Iris pigment epithelial cell (primary cell): ENCODE results near the gene PRKRIP1.
"Not testable (repeated sequence)": the region's sequence is repeated elsewhere in the genome, so short reads cannot be mapped to it uniquely, and the experiment has no call there.

Source experiments
- DNase-seq: peaks from one replicate; pipeline ENCODE4 v3.0.0-alpha.2; 2011; ENCODE audit warnings: low read depth

PRKRIP1 gene

DNA sequence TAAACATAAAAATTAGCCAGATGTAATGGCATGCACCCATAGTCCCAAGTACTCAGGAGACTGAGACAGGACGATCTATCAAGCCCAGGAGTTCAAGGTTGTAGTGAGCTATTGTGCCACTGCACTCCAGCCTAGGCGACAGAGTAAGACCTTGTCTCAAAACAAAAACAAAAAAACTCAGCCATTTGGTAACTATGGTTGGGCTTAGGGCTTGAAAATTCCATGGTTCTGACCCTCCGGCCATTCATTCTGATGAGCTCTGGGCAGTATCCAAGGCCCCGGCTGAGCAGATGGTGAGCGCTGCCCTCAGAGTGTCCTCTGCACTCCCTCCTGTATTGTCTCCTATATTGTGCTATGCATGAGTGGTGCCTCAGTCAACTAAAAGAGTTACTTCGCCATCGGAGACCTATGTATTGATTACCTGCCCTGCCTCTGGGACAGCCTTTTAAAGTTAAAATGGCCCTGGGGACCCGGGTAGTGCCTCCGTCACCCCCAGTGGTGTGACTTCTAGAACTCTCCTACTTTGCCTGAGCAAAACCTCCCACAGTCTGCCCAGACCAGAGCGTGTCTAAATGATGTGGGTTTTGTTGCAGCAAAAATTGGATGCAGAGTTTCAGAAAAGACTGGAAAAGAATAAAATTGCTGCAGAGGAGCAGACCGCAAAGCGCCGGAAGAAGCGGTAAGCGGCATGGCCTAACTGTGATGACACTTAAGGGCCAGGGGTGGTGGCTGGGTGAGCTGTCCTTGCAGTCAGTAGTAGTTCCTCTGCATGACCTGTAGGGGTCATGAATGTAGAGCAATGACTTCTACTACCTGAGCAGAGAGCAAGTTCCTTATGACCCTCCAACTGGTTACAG lies 8.1 kb downstream of the PRKRIP1 start:
- DNase-seq, result peak; percentile 53

DNA sequence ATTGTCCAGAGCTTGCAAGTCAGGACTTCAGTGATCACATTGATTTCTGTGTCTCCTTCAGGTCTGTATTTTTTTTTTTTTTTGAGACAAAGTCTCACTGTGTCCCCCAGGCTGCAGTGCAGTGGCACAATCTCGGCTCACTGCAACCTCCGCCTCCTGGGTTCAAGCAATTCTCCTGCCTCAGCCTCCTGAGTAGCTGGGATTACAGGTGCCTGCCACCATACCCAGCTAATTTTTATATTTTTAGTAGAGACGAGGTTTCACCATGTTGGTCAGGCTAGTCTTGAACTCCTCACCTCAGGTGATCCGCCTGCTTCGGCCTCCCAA lies 8.7 kb downstream of the PRKRIP1 start:
- not testable (repeated sequence) for DNase-seq

DNA sequence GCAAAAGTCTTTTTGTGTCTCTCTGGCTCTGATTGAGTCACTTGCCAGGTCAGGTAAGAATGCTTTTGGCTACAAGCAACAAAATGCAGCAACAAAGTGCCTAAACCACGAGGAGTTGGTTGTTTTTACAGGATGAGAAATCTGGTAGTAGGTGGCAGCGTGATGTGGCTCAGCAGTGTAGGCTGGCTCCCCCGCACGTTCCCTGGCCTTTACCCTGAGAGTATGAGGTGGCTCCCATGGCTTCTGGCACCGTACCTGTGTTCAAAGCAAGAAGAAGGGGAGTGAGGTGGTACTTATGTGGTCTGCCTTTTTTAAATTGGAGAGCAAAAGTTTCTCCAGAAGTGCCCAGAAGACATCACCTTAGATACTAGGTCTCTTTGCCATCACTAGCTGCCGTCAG lies 11.7 kb downstream of the PRKRIP1 start:
- DNase-seq, result no peak

DNA sequence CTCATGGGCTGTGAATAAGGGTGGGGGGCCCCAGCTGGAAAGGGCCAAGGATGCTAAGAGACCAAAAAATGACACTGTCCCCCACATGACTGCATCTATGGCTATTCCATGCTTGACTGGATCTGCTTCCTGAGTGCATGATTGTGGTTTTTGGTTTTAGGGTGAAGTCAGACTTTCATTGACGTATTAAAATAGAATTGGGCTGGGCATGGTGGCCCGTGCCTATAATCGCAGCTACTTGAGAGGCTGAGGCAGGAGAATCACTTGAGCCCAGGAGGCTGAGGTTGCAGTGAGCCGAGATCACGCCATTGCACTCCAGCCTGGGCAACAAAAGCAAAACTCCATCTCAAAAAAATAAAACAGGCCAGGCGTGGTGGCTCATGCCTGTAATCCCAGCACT lies 12.4 kb downstream of the PRKRIP1 start:
- DNase-seq, result not testable (repeated sequence)

DNA sequence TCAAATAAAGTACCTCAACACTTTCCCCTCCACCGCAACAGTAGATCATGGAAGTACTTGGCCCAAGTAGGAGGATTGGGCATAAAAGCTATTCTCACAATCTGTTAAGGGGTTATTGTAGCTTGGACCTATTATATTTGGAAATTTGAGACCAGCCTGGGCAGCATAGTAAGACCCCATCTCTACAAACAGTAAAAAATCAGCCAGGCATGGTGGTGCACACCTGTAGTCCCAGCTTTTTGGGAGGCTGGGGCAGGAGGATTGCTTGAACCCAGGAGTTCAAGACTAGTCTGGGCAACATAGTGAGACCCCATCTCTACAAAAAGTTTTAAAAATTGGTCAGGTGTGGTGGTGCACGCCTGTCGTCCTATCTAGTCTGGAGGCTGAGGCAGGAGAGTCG lies 13.2 kb downstream of the PRKRIP1 start:
- no peak for DNase-seq

DNA sequence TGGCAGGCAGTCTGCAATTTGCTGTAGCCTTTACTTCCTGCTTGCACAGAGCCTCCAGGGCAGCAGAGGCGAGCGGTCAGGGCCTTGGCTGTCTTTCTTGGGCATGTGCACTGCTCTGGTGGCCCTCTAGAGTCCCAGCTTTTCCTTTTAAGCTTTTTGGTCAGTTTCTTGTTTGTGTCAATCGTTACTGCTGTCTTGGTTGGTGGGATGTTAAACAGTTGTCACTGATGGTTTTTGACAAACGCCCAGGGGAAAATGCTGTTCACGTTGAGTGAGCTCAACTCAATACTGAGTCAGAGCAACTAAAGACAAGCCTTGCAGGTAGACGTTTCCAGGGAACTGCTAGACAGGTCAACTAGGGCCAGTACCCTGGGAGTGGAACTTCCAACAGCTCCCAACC lies 14.0 kb downstream of the PRKRIP1 start:
- DNase-seq, result no peak

DNA sequence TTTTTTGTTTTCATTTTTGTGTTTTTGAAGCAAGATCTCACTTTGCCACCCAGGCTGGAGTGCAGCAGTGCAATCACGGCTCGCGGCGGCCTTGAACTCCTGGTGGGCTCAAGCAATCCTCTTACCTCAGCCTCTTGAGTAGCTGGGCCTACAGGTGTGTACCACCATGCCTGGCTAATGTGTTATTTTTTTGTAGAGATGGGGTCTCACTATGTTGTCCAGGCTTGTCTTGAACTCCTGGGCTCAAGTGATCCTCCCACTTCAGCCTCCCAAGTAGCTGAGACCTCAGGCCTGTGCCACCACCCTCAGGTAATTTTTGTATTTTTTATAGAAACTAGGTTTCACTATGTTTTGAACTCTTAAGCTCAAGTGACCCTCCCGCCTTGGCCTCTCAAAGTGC lies 14.8 kb downstream of the PRKRIP1 start:
- DNase-seq, result no peak

DNA sequence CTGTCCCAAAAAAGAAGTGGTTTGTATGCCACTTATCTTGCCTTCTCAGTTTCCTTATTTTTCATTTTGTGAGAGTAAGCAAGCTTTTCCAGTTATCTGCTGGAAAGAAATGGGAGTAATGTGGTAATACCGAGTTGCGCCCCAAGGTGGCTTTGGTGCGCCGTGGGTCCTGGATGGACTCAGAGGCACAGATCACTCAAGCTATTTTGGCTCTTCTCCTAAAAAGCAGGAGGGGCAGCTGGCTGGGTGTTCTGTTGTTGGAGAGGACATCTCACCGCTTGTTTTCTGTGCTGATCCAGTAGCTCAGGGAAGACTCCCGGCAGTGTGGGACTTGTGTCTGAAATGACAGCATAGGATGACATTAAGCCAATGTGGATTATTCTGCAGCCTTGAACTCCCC lies 16.4 kb downstream of the PRKRIP1 start:
- DNase-seq, result peak; percentile 39

DNA sequence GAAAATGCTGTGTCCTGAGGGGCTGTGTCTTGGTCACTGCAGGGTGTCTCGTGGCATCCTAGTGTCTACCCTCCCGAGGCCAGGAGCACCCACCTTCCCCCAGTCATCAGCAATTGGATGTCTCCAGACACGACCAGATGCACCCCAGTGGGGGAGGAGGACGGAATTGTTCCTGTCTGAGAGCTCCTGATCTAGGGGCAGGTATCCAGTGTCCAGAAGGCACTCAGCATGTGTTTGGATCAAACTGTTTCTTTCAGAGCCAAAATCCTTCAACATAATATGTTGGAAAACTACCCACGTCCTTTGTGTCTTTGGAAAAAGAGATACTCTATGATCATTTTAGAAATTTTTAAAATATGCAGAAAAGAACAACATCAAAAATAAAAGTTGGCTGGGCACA lies 16.9 kb downstream of the PRKRIP1 start:
- DNase-seq, result no peak

DNA sequence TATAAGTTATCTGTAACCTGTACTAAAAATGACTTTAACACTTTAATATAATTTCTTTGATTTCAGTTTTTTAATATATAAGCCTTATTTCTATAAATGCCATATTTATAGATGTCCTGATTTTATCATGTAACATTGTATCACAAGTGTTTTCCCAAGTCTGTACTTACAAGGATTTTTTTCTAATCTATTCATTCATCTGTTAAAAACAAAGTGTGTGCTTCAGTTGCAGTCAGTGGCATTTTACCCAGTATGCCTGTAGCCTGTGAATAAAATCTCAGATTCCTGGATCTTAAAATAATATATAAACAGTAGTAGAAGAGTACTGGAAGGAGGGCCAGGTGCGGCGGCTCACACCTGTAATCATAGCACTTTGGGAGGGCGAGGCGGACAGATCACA lies 17.4 kb downstream of the PRKRIP1 start:
- no peak for DNase-seq

DNA sequence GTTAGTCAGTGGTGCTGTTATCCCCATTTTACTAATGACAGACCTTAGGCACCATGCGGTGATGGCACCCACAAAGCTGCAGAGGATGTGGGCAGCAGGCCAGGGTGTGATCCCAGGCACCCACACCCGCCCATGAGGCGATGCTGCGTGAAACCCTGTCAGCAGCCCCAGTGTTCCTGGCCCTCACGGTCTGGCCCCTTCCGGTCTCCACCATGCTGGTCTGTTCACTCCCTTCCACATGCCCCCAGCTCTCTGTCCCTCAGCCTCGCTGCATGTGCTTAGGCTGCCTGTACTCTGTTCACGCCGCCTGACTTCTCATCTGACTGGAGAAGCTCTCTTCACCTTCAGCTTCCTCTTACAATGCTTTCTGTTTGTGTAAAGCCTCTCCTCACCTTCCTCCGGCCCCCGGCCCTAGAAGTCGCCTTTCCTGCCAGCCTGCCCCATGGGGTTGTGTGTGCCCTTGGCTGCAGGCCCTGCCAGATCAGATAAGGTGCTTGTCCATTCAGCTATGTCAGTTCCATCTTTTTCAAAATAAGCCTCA lies 19.6 kb downstream of the PRKRIP1 start:
- DNase-seq, result no peak

DNA sequence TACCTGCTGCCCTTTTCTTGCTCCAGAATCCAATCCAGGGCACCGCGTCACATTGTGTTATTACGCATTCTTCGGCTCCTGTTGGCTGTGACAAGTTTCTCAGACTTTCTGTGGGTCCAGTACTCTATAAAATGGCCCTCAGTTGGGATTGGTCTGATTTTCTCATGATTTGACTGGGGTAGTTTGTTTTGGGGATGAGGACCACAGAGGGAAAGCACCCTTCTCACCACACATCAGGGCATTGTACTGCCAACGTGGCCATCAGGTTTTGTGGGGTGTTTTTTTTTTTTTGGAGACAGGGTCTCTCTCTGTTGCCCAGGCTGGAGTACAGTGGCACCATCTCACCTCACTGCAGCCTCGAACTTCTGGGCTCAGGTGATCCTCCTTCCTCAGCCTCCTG lies 20.2 kb downstream of the PRKRIP1 start:
- DNase-seq, result no peak

DNA sequence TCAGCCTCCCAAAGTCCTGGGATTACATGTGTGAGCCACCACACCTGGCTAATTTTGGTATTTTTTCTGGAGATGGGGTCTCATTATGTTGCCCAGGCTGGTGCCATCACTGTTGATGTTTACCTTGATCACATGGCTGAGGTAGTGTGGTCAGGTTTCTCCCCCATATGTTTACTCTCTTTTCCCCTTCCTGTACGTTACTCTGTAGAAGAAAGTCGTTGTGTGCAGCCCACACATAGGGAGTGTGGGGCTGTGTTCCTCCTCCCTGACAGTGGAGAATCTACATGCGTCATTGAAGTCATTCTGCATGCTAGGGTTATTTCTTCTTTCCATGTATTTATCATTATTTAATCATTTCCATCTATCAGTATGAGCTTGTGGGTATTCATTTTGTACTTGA lies 20.9 kb downstream of the PRKRIP1 start:
- DNase-seq, result no peak

DNA sequence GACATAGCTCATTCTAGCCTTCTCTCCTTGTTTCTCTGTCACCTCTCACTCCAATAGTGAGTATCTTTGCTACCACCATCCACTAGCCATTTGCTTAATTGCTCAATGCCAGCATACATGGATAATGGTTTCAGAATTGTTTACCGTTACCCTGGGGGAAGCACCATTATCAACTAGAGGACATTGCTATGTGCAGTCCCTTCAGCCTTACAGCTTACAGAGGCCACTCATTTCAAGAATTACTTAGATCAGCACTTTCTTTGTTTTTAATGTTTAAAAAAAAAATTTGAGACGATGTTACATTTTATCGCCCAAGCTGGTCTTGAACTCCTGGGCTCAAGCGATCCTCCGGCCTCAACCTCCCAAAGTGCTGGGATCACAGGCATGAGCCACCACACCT lies 22.4 kb downstream of the PRKRIP1 start:
- DNase-seq, result no peak

DNA sequence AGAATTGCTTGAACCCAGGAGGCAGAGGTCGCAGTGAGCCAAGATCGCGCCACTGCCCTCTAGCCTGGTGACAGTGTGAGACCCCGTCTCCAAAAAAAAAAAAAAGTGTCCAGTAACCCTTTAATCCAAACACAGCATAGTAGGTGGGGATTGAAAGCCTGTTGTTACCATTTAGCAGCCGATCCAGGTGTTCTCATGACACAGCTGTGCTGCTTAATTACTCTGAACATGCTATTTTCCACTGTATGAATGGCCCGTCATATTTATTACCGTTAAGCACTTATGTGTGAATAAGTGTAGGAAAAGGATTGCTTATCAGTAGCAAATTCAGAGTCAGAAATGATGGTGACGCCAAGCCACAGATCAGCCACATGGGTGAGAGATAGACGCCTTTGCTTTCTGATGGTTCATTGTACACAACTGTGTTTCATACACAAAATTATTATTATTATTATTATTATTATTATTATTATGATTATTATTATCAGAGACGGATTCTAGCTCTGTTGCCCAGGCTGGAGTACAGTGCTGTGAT lies 25.6 kb downstream of the PRKRIP1 start:
- DNase-seq, result no peak

DNA sequence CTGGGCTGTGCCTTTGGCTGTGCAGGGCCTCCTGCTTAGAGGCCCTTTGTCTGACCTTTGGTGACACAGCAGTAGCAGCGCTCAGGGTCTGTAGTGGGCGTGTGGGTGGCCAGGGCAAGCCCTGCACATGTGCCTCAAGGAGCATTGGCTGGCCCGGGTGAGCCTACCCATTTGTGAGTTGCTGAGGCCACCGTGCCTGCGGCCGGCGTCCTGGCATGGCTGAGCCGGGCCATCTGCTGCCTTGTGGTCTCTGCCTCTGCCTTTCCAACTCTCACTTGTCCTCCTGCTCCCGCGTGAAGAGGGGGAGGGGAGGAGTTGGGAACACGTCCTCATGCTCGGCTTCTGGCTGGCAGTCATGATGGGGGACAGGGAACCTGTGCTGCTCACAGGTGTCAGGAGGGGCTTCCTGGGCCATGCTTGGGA lies 28.0 kb downstream of the PRKRIP1 start:
- DNase-seq, result no peak

DNA sequence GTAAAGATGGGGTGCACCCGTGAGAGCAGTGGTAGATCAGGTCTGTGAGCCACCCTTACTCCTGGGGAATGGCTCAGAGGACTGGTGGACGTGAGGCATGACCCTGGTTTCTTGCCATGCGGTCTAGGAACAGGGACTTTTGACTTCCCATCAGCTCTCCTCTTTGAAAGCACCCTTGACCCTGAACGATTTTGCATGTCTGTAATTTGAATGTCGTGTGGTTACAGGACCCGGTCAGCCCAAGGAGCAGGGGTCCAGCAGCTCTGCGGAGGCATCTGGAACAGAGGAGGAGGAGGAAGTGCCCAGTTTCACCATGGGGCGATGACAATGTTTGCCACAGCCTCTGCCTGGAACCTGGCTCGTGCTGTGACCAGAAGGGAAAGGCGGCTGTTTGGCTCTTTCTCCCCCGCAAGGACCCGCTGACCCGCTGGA lies 28.6 kb downstream of the PRKRIP1 start:
- no peak for DNase-seq

DNA sequence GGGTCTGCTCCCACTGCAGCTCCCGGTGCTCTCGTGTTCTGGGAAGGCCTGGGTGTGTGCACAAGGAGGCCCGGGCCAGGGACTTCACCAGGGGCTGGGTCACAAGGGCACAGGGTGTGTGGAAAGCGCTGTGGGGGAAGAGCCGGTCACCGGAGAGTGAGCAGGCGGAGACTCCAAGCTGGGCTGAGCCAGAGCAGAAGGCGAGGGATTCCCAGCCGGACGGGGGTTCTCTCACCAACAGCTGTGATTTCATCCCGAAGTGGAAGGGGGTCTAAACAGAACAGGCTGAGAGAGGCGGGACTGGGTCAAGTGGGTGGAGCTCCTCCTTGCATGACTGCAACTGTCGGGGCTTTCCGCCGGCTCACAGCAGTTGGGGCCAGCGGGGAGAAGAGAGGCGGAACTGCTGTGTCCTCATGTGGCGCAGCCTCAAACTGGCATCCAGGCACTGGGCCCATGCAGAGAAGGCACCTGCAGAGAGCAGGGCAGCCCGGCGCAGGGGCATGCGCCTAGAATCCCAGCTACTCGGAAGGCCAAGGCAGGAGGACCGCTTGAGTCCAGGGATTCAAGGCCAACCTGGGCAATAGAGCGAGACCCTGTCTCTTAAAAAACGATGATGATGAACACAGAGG lies 29.6 kb downstream of the PRKRIP1 start:
- DNase-seq, result no peak

DNA sequence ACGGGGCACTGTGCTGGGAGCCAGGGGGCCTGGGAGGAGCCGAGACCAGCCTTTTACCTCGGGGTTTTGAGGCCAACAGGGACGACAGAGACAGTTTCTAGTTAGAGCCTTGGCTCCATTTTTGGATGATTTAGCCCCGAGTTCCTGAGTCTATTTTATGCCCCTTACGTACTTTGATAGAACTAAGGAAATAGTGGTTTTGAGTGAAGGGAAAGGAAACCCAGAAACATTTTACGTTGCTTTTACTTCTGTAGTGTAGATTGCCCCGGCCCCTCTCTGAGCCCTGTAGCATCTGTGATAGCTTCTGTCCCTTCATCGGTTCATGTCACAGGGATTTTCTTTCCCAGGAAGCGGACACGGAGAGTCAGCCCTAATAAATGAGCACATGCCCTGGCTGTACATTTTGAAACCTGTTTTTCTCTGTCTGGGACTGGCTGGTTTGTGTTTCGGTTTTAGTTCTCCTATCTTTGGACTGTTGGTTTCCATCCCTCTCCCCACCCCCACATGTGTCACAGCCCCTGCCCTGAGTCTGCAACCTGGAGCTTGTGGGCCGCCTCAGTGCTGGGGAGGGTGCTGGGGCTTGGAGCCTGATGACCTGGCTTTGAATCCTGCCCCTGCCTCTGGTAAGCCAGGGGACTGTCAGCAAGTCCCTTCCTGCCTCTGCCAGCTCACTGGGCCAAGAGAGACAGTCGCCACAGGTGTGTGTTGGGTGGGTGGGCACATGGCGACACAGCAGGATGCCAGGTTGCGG lies 30.3 kb downstream of the PRKRIP1 start:
- no peak for DNase-seq

DNA sequence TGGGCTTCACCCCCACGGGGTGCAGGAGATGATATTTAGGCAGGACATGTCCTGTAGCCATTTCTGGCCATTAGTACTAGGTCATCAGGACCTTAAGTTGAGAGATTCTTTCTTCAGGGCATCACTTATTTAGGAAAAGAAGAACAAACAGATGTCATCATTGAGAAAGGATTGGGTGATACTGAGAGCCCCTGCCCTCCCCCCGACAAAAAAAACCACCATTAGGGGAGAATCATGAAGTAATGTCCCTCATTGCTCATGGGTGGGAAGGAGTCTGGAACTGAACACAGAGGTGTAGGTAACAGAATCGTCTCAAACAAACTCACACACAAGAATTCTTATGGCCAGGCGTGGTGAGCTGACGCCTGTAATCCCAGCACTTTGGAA lies 30.8 kb downstream of the PRKRIP1 start:
- DNase-seq, result no peak

DNA sequence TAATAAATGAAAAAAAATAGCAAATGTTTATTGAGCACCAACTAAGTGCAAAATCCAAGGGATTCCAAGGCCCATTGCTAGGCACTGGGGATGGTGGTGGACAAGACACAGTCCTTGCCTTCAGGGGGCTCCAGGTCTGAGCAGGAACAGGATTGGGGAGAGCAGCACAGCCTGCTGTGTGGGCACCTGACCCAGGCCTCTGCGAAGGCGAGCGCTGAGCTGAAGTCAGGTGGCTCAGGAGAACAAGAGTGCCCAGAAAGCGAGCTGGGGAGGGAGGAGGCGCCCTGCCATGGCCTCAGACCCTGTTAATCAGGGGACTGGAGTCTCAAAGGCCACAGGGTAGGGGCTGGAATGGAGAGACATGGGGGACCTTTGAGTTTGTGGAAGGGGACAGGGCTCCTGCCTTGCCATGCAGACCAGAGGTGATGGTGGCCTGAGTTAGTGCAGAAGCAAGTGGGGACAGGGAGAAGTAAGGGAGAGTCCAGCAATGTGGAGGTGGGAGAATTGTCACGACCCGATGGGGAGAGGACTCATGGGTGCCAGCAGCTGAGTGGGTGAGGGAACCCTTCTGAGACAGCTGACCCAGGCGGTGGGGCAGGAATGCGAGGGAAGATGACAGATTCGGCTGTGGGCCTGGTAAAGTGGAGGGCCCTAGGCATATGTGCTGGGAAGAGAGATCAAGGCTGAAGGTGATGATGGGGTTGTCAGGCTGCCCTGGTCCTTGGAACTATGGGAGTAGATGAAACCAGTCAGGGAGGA lies 33.2 kb downstream of the PRKRIP1 start:
- DNase-seq, result no peak
